SH-SY5Y (cell line): ENCODE results near the gene ALB.

ENCODE experiments used
- GATA2 ChIP-seq: IDR thresholded peaks from 2 replicates; pipeline ENCODE4 v1.6.1; 2011; ENCODE audit warnings: mild to moderate bottlenecking, low read depth, low read length
- GATA3 ChIP-seq: IDR thresholded peaks from 2 replicates; pipeline ENCODE4 v1.6.1; 2011; ENCODE audit warnings: low read depth, mild to moderate bottlenecking, low read length, moderate library complexity

Gene ALB

DNA sequence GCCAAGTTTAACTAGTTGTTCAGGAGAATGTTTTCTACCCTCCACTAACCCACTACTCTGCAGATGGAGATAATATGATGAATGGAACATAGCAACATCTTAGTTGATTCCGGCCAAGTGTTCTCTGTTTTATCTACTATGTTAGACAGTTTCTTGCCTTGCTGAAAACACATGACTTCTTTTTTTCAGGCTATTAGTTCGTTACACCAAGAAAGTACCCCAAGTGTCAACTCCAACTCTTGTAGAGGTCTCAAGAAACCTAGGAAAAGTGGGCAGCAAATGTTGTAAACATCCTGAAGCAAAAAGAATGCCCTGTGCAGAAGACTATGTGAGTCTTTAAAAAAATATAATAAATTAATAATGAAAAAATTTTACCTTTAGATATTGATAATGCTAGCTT, 13.3 kb downstream of the ALB start:
- TF ChIP-seq GATA3 (no peak), GATA2 (no peak)

- TF ChIP-seq GATA2 = no peak
Observed at GRCh38 chr4:73417973-73418372, 13.9 kb downstream of the ALB start.

- no peak for TF ChIP-seq GATA2
- TF ChIP-seq GATA3 = no peak
Observed at GRCh38 chr4:73418677-73419076, 14.6 kb downstream of the ALB start.

- TF ChIP-seq GATA3 (no peak), GATA2 (no peak)
Observed at GRCh38 chr4:73419106-73420038, 15.3 kb downstream of the ALB start.

- TF ChIP-seq GATA2 (no peak), GATA3 (no peak)
Observed at GRCh38 chr4:73420615-73421014, 16.5 kb downstream of the ALB start.

DNA sequence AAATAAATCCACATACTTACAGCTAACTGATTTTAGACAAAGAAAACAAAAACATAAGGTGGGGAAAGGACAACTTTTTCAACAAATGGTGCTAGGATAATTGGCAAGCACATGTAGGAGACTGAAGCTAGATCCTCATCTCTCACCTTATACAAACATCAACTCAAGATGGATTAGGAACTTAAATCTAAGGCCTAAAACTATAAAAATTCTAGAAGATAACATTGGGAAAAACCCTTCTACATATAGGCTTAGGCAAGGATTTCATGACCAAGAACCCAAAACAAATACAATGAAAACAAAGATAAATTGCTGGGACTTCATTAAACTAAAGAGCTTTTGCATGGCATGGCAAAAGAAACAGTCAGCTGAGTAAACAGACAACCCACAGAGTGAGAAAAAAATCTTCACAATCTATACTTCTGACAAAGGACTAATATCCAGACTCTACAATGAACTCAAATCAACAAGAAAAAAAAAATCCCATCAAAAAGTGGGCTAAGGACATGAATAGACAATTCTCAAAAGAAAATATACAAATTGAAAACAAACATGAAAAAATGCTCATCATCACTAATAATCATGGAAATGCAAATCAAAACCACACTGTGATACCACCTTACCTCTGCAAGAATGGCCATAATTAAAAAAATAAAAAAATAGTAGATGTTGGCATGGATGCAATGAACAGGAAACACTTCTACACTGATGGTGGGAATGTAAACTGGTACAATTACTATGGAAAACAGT, 17.8 kb downstream of the ALB start:
- no peak for TF ChIP-seq GATA2
- no peak for TF ChIP-seq GATA3

DNA sequence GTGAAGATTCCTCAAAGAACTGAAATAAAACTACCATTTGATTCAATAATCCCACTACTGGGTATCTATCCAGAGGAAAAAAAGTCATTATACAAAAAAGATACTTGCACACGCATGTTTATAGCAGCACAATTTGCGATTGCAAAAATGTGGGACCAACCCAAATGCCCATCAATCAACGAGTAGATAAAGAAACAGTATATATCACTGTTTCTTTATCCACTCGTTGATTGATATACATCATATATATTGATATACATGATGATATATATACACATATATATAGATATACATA, 18.3 kb downstream of the ALB start:
- no peak for TF ChIP-seq GATA2
- no peak for TF ChIP-seq GATA3

- no peak for TF ChIP-seq GATA3
- no peak for TF ChIP-seq GATA2
Observed at GRCh38 chr4:73423184-73423583, 19.1 kb downstream of the ALB start.

DNA sequence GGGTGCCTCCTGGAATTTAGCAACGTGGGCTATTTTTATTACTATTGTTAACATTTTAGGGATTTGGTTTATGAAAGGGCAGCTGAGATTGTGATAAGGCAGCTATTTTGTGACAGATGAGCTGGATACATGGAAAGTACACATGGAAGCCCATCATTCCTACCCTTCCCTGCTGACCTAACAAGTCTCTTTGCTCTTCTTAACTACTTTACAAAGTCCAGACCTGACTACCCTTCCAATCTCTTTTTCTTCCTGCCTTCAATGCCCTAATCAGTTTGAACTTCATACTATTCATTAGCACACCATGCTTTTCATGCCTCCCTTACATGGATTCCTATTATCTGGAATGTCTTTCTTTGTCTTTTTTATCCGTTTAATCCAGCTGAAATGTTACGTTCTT, 22.6 kb downstream of the ALB start:
- TF ChIP-seq GATA2 (no peak), GATA3 (no peak)

GRCh38 chr4:73429118-73429517, 25.0 kb downstream of the ALB start:
- TF ChIP-seq GATA3 = no peak

GRCh38 chr4:73429826-73430587, 25.9 kb downstream of the ALB start:
- TF ChIP-seq GATA3 = no peak
- TF ChIP-seq GATA2 = no peak

DNA sequence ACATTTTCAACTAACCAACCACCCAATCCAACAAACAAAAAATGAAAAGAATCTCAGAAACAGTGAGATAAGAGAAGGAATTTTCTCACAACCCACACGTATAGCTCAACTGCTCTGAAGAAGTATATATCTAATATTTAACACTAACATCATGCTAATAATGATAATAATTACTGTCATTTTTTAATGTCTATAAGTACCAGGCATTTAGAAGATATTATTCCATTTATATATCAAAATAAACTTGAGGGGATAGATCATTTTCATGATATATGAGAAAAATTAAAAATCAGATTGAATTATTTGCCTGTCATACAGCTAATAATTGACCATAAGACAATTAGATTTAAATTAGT, 27.7 kb downstream of the ALB start:
- TF ChIP-seq GATA2 = no peak
- TF ChIP-seq GATA3 = no peak

- TF ChIP-seq GATA2 (no peak), GATA3 (no peak)
Observed at GRCh38 chr4:73432169-73433000, 28.3 kb downstream of the ALB start.

DNA sequence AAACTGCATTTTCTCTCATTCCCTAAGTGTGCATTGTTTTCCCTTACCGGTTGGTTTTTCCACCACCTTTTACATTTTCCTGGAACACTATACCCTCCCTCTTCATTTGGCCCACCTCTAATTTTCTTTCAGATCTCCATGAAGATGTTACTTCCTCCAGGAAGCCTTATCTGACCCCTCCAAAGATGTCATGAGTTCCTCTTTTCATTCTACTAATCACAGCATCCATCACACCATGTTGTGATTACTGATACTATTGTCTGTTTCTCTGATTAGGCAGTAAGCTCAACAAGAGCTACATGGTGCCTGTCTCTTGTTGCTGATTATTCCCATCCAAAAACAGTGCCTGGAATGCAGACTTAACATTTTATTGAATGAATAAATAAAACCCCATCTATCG, 29.1 kb downstream of the ALB start:
- TF ChIP-seq GATA2 (no peak), GATA3 (no peak)

GRCh38 chr4:73434311-73434710, 30.2 kb downstream of the ALB start:
- TF ChIP-seq GATA2 (no peak), GATA3 (no peak)
